ENCODE data around the gene COQ2. TPM values are rescaled to one million over a fixed set of nuclear protein-coding genes. Genes with fewer than 3 reads are reported as not detected.

Gene COQ2
- total RNA-seq, 1 experiment from 2014 or later = 23.8 TPM

DNA sequence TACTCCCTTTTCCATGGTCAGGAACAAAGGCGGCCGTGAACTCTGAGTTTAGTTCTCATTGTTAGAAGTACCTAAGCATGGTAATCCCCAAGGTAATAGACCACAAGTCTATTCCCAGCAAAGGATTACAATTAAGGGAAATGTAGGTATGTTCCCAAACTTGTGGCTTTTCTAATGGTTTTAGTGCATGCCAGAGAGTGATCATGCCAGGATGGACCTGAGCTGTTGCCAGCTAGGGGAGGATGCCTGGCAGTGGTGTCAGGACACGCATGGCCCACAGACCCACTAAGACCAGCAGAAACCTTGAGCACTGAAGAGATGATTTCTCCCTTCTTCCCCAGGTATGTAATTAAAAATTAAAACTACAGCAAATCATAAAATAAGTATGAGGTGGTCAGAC is 60.8 kb downstream of the COQ2 start:
- TF ChIP-seq CTCF (conservative IDR thresholded peaks at IDR 0.05; ENCODE audit: low read depth, low read length) (no peak), EZH2 (IDR thresholded peaks at IDR 0.05; ENCODE audit: low read length, unreplicated experiment) (no peak)

DNA sequence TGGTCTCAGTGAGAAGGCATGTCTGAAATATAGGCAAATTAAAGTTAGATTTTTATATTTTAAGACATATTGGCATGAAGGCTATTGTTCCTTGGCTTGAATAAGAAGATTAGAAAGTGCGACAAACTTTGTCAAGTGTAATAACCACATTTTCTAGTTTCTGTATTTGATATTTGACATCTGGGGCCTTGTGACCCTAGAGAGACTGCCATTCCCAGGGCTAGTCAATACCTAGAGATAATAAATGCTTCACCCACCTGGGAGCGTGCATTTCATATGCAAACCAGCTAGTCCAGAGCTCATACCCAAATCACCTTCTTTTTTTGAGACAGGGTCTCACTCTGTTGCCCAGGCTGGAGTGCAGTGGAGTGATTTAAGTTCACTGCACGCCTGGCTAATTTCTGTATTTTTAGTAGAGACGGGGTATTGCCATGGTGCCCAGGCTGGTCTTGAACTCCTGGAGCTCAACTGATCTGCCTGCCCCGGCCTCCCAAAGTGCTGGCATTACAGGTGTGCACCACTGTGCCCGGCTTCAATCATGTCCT is 62.6 kb downstream of the COQ2 start:
- no peak overlapping the region for H3K4me2 ChIP-seq (ENCODE audit: low read length)
- no peaks in the 10 kb centered on the region for H3K27me3 ChIP-seq (ENCODE audit: low read length)
- H3K4me3 ChIP-seq (ENCODE audit: low read length) = no peak overlapping the region
- H3K9ac ChIP-seq (ENCODE audit: low read length) = no peak overlapping the region
- DNase-seq = no peak
- H3K9me3 ChIP-seq (ENCODE audit: low read length) = no peaks in the 10 kb centered on the region
- no TSS peak for BruUV-seq (replicated peaks)
- no peaks in the 10 kb centered on the region for H3K79me2 ChIP-seq (ENCODE audit: low read length)
- H3K27ac ChIP-seq (ENCODE audit: low read length) = no peak overlapping the region
- intact Hi-C loops (cut with micrococcal nuclease) = no loop called here
- no peak overlapping the region for H2AFZ ChIP-seq (ENCODE audit: low read length)
- ChIA-PET POLR2A (ENCODE audit: unreplicated experiment) (no interaction called here), CTCF (no interaction called here)
- H3F3A ChIP-seq (ENCODE audit: low read length, unreplicated experiment) = no peaks in the 10 kb centered on the region
- TF ChIP-seq EZH2phosphoT487 (IDR thresholded peaks at IDR 0.05; ENCODE audit: borderline replicate concordance, low read length) (no peak), CTCF (conservative IDR thresholded peaks at IDR 0.05; ENCODE audit: low read depth, low read length) (no peak), EZH2 (IDR thresholded peaks at IDR 0.05; ENCODE audit: low read length, unreplicated experiment) (no peak)
- no peaks in the 10 kb centered on the region for H3K36me3 ChIP-seq (ENCODE audit: low read depth, low read length)
- no peaks in the 10 kb centered on the region for H3K4me1 ChIP-seq (ENCODE audit: insufficient read depth, low read length)
- no peaks in the 10 kb centered on the region for H3K9me2 ChIP-seq (replicated peaks; ENCODE audit: low read length)
- H4K20me1 ChIP-seq (ENCODE audit: low read length) = no peaks in the 10 kb centered on the region
- no peak for ATAC-seq

More for the DNA sequence above, 60.8 kb downstream of the COQ2 start:
- Histone ChIP-seq H2AFZ (ENCODE audit: low read length) (no peak overlapping the region), H3K9me2 (replicated peaks; ENCODE audit: low read length) (no peaks in the 10 kb centered on the region), H3K9ac (ENCODE audit: low read length) (no peak overlapping the region), H3K36me3 (ENCODE audit: low read depth, low read length) (no peaks in the 10 kb centered on the region), H3K4me1 (ENCODE audit: insufficient read depth, low read length) (no peaks in the 10 kb centered on the region), H3K4me3 (ENCODE audit: low read length) (no peak overlapping the region), H3K27me3 (ENCODE audit: low read length) (no peaks in the 10 kb centered on the region), H3K79me2 (ENCODE audit: low read length) (no peaks in the 10 kb centered on the region), H3K27ac (ENCODE audit: low read length) (no peak overlapping the region), H3K4me2 (ENCODE audit: low read length) (no peak overlapping the region), H3F3A (ENCODE audit: low read length, unreplicated experiment) (no peaks in the 10 kb centered on the region), H4K20me1 (ENCODE audit: low read length) (no peaks in the 10 kb centered on the region), H3K9me3 (ENCODE audit: low read length) (no peaks in the 10 kb centered on the region)
- BruUV-seq (replicated peaks) = no TSS peak
- ChIA-PET CTCF (no interaction called here), POLR2A (ENCODE audit: unreplicated experiment) (no interaction called here)
- DNase-seq (no peak), ATAC-seq (no peak)
- intact Hi-C loops (cut with micrococcal nuclease) = no loop called here

- Histone ChIP-seq H4K20me1 (ENCODE audit: low read length) (no peaks in the 10 kb centered on the region), H3K4me1 (ENCODE audit: insufficient read depth, low read length) (no peaks in the 10 kb centered on the region), H3K9me2 (replicated peaks; ENCODE audit: low read length) (no peaks in the 10 kb centered on the region), H3F3A (ENCODE audit: low read length, unreplicated experiment) (no peaks in the 10 kb centered on the region), H2AFZ (ENCODE audit: low read length) (no peak overlapping the region), H3K4me3 (ENCODE audit: low read length) (no peak overlapping the region), H3K27me3 (ENCODE audit: low read length) (no peaks in the 10 kb centered on the region), H3K9ac (ENCODE audit: low read length) (no peak overlapping the region), H3K4me2 (ENCODE audit: low read length) (no peak overlapping the region), H3K79me2 (ENCODE audit: low read length) (no peaks in the 10 kb centered on the region), H3K9me3 (ENCODE audit: low read length) (no peaks in the 10 kb centered on the region), H3K27ac (ENCODE audit: low read length) (no peak overlapping the region), H3K36me3 (ENCODE audit: low read depth, low read length) (no peaks in the 10 kb centered on the region)
- ChIA-PET CTCF (no interaction called here), POLR2A (ENCODE audit: unreplicated experiment) (no interaction called here)
- no TSS peak for BruUV-seq (replicated peaks)
- ATAC-seq = no peak
- intact Hi-C loops (cut with micrococcal nuclease) = no loop called here
- DNase-seq = no peak
- TF ChIP-seq EZH2phosphoT487 (IDR thresholded peaks at IDR 0.05; ENCODE audit: borderline replicate concordance, low read length) (no peak), EZH2 (IDR thresholded peaks at IDR 0.05; ENCODE audit: low read length, unreplicated experiment) (no peak), CTCF (conservative IDR thresholded peaks at IDR 0.05; ENCODE audit: low read depth, low read length) (no peak)
Observed at GRCh38 chr4:83219344-83220331, 65.0 kb downstream of the COQ2 start.
